ENCODE results near the gene CEACAM8.
"Not testable (repeated sequence)": the region's sequence is repeated elsewhere in the genome, so short reads cannot be mapped to it uniquely, and the experiment has no call there.

The CEACAM8 gene

GRCh38 chr19:42540071-42540553 lies 54.6 kb downstream of the CEACAM8 start:
- peak; percentile 53 for DNase-seq

GRCh38 chr19:42538841-42539709 lies 55.6 kb downstream of the CEACAM8 start:
- no peak for DNase-seq

GRCh38 chr19:42535276-42535675 lies 59.4 kb downstream of the CEACAM8 start:
- DNase-seq = not testable (repeated sequence)

DNA sequence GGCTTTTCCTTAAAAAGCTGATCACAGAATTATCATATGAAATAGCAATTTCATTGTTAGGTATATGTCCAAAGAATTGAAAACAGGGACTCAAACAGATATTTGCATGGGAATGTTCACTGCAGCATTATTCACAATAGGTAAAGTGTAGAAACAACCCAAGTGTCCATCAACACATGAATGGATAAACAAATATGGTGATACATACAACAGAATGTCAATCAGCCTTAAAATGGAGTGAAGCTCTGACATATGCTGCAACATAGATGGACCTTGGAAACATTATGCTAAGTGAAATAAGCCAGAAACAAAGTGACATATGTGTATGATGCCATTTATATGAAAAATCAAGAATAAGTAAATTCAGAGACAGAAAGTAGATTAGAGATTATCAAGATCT lies 60.3 kb downstream of the CEACAM8 start:
- DNase-seq = no peak

GRCh38 chr19:42532891-42533290 lies 61.8 kb downstream of the CEACAM8 start:
- DNase-seq = no peak

DNA sequence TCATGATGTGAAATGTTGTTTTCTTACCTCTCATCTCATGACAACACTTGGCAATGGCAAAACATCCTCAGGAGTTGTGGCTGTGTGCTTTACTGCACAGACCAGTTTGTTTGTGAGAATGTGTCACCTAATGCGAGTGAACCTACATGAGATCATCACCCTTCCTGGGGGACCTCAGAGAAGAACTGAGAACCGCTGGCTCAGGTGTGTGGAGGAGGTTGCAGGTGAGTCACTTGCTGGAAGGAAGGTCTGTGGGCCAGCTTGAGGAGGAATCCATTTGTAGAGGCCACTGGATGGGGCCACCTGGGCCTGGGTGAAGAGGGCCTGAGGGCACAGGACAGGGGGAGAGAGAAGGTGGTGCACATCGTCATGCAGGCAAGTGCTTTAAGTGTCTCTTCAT lies 63.4 kb downstream of the CEACAM8 start:
- no peak for DNase-seq

Measured in DMS 273 treated with DMSO at 0.1 percent for 48 hours (cell line).